HG03457 (cell line): ENCODE data around the gene MVP.

Source experiments
- ATAC-seq: cut with Tn5 transposase; IDR thresholded peaks from one replicate; pipeline ENCODE4 v1.9.1; 2021; ENCODE audit warnings: moderate number of reproducible peaks; ENCODE audit not compliant: unreplicated experiment

MVP gene

DNA sequence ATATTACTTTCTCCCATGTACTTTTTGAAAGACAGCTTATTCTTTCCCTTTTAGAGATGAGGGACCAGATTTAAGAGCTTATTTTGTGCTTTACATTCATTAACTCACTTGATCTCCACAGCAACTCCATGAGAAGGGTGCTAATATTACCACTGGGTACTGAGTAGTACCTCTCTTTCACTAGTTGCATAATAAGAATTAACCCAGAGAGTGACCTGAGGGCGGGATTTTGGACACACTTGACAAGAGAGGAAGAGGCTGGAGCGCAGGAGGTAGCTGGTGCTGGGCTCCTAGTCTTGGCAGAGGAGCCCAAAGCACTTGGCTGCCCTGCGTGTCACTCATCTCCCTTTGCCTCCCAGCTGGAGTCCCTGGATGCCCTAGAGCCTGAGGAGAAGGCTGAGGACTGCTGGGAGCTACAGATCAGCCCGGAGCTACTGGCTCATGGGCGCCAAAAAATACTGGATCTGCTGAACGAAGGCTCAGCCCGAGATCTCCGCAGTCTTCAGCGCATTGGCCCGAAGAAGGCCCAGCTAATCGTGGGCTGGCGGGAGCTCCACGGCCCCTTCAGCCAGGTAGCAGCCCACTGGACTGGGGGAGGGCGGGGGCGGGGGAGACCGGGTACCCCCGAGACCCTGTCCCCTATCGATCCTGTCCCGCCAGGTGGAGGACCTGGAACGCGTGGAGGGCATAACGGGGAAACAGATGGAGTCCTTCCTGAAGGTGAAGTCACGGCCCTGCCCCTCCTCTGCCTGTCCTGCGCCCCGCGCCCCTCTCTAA, 15.6 kb upstream of the MVP start:
- ATAC-seq: no peak

DNA sequence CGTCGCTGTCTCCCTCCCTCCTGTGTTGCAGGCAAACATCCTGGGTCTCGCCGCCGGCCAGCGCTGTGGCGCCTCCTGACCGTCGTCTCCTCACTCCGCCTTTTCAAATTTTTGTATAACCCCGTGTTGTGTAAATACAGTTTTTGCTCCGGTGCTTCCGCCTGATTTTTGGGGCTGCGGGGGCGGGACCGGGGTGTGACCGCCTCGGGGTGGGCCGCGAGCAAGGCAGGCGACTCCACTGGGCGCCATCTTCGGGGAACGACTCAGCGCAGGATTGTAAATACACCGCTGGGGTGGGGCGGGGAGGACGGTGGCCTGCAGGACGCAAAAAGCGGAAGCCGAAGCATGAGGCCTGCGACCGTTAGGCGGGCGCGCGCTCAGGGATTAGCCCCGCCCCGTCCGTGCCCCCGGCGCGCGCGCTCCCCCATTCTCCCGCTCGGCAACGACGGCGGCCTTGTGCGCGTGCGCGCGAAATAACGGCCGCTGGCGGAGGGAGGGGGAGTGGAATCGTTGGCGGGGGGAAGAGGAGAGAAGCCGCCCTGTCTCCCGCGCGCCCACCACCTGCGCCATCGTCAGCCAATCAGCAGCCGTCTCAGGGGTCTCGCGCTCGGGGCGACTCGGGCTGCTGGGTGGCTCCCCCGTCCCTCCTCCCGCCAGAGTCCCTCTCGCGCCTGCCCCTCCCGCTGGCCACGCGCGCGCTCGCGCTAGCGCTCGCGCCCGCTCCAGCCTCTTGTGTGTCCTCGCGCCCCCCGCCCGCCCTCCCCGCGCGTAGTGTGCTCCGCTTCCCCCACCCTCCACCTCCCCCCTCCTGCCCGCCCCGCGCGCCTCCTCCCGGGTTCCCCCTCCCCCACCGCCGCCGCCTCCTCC, 14.8 kb upstream of the MVP start:
- ATAC-seq: peak; percentile 35

DNA sequence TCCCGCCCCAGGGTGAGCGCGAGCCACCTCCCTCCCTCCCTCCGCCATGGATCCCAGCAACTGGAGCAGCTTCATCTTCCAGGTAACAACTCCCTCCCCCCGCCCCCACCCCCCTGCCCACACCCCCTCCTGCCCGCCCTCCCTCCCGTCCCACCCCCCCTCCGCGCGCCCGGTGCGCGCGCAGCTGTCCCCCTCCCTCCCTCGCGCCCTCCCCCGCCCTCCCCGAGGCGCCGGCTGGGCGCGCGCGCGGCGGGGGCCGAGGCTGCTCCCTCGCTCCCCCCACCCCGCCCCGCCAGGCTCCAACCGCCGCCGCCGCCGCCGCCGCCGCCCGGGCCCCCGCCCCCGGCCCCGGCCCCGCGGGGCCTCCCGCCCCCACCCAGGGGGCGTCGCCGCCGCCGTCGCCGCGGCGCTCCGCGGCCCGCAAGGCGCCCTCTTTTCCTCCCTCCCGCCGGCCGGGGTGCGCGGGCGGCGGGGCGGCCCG, 14.1 kb upstream of the MVP start, which contains the start of gene MAZ:
TSS of gene MAZ (plus strand) at position 431 of the 481 bp plus-strand sequence. CDS start 173 bp downstream, outside the sequence.
- ATAC-seq: no peak

DNA sequence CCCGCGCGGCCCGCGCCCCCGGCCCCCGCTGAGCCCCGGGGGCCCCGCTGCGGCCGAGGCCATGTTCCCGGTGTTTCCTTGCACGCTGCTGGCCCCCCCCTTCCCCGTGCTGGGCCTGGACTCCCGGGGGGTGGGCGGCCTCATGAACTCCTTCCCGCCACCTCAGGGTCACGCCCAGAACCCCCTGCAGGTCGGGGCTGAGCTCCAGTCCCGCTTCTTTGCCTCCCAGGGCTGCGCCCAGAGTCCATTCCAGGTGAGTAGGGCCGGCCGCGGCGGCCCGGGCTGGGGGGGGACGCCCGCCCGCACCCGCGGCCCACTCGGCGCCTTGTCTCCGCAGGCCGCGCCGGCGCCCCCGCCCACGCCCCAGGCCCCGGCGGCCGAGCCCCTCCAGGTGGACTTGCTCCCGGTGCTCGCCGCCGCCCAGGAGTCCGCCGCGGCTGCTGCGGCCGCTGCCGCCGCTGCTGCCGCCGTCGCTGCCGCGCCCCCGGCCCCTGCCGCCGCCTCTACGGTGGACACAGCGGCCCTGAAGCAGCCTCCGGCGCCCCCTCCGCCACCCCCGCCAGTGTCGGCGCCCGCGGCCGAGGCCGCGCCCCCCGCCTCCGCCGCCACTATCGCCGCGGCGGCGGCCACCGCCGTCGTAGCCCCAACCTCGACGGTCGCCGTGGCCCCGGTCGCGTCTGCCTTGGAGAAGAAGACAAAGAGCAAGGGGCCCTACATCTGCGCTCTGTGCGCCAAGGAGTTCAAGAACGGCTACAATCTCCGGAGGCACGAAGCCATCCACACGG, 13.4 kb upstream of the MVP start:
- no peak for ATAC-seq

DNA sequence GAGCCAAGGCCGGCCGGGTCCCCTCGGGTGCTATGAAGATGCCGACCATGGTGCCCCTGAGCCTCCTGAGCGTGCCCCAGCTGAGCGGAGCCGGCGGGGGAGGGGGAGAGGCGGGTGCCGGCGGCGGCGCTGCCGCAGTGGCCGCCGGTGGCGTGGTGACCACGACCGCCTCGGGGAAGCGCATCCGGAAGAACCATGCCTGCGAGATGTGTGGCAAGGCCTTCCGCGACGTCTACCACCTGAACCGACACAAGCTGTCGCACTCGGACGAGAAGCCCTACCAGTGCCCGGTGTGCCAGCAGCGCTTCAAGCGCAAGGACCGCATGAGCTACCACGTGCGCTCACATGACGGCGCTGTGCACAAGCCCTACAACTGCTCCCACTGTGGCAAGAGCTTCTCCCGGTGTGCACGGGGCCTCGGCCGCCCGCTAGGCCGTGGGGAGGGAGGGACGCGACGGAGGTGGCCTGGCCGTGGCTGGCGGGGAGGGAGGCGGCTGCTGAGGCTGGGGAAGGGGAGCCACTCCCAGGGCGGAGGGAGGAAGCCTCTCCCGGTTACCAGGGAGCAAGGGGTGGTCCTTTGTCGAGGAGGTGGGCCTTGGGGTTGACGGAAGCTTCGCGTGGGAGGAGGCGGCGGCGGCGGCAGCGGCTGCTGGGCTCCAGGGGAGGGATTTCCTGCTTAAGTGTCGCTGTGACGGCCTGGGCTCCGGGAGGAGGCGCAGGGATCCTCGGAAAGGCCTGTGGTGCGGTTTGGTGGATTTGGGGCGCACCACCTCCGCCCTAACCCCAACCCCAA, 12.6 kb upstream of the MVP start:
- no peak for ATAC-seq

DNA sequence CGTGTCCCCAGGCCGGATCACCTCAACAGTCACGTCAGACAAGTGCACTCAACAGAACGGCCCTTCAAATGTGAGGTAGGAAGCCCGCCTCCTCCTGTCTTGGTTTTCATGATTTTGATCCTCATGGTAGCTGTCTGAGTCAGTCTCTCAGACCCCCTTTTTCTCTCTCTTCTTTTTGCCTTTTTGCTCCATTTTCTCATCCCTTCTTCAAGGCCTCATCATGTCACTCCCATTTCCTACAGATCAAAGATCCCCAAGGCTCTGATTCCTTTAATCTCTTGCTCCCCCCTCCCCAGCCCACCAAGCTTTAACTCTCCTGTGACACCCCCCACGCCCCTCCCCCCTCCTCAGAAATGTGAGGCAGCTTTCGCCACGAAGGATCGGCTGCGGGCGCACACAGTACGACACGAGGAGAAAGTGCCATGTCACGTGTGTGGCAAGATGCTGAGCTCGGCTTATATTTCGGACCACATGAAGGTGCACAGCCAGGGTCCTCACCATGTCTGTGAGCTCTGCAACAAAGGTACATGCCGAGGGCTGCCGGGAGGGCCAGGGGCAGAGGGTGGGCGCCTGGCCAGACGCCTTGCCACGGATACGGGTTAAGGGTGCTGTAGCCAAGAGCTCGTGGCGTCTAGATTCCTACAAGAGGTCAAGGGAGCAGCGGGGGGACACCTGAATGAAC, 11.9 kb upstream of the MVP start:
- no peak for ATAC-seq

DNA sequence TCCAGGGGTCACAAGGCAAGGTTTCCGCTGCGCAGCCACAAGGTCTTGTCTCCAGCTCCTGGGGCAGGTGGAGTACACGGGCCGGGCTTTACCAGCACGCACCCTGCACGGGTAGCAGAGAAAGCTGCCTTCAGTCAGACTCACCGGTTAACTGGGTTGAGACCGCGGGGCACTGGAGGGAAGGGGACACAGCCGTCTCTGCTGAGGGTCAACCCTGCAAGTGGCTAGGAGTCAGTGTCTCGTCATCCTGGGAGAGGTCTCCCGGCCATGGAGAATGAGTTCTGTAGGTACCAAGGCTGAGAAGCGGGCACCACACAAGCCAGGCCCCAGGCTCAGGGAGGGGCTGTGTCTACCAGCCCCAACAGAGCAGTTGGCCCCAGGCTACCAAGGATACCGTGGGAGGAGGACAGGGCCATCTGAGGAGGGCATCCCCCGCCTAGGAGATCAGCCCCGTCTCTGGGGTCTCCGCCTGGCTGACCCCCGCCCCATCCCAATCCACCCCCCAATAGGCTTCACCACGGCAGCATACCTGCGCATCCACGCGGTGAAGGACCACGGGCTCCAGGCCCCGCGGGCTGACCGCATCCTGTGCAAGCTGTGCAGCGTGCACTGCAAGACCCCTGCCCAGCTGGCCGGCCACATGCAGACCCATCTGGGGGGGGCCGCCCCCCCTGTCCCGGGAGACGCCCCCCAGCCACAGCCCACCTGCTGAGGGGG, 11.1 kb upstream of the MVP start:
- no peak for ATAC-seq

DNA sequence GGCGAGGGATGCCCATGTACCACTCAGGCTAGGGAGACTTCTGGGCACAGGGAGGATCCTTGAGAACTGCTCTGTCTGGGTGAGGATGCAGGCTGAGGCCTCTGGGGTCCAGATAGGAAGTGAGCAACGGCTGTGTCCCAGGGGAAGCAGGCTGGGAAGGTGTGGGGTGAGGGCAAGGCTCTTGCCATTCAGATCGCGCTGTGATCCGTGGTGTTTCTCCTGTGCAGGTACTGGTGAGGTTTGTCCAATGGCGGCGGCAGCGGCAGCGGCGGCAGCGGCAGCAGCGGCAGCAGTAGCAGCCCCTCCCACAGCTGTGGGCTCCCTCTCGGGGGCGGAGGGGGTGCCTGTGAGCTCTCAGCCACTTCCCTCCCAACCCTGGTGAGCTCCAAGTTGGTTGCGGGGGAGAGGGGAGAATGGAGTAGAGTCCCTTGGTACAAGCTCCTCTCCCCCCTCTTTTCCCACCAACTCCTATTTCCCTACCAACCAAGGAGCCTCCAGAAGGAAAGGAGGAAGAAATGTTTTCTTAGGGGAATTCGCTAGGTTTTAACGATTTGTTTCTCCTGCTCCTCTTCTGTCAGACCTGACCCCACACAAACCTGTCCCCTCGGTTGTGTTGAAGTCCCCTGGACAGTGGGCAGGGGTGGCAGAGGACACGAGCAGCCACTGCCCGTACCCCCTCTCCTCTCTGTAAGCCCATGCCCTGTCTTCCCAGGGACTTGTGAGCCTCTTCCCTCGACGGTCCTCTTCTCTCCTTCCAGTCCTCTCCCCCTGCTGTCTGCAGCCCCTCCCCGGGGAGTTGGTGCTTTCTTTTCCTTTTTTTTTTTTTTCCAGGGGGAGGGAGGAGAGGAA, 10.2 kb upstream of the MVP start:
- no peak for ATAC-seq

DNA sequence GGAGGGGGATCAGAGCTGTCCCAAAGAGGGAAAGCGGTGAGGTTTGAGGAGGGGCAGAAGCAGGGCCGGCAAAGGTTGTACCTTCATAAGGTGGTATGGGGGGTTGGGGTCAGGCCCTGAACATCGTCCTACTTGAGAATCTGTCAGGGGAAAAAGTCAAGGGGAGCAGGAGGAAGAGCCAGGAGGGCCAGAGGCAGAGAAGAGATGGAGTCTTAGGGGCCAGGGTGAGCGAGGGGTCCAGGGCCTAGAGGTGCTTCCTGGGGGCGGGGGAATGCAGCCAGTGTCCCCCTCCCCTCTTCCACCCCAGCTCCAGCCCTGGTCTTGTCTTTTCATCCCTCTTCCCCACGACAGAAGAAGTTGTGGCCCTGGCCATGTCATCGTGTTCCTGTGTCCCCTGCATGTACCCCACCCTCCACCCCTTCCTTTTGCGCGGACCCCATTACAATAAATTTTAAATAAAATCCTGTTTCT, 9.5 kb upstream of the MVP start:
- no peak for ATAC-seq

DNA sequence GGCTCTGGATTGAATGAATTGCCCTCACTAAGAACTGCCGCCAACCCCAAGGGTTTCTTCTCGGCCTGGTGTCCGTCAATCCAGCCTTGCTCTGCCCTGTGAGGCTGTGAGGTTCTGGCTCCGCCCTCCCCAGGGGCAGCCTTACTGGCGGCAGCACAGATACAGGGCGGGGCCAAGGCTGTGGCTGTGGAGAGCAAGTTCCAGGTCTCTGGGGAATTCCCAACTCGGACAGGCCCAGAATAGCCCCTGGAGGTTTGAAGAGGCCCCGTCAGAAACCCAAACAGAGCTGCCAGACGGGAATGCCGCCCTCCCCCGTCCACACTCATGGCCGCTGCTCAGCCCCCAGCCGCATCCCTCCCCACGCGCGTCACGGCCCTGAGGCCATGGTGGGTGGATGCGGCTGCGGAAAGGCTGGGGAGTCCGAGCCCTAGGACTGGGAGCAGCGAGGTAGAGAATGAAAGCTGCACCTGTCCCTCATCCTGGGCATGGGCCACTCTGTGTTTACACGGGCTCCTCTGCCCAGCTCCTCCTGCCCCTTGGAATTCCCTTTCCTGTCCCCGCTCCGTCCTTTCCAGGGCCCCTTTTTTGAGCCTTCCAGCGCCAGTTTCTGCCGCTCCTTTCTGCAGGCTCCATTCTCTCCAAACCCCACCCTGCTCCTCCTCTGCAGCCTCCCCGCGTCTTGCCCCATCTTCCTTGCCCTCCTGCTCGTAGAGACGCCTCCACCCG, 8.9 kb upstream of the MVP start:
- ATAC-seq: peak; percentile 29

DNA sequence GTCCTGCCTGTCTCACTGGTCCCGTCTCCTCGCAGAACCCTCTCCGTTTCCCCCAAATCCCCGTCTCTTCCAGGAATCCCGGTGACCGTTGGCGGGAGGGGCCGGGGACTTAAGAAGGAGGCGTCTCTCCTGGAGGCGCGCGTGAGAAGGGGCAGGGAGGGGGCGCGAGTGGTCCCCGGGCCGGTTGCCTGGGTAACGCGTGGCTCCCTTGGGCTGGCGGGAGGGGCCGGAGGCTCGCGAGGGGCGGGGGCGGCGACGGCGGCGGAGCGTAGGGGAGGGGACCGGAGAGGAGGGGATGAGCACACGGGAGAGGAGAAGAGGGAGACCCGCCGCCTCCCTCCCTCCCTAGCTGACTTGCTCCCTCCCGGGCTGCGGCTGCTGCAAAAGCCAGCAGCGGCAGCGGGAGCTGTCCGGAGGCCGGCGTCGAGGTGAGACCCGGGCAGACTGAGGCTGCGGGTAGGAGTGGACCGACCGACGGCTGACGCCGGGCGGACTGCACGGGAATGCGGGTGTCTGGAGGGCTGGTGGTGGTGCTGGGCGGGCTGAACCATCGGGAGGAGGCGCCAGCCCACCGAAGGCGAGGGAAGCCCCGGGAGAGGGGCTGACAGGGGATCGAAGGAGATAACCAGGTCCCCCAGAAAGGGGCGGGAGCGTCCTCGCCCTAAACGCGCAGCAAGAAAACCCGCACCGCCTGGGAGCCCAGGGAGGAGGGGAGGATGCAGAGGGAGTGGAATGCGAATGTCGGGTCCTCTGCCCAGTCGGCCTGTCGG, 8.2 kb upstream of the MVP start, which contains the start of gene PRRT2:
TSS of gene PRRT2 (plus strand) at position 298 of the 770 bp plus-strand sequence. CDS start 862 bp downstream, outside the sequence.
- ATAC-seq: no peak

DNA sequence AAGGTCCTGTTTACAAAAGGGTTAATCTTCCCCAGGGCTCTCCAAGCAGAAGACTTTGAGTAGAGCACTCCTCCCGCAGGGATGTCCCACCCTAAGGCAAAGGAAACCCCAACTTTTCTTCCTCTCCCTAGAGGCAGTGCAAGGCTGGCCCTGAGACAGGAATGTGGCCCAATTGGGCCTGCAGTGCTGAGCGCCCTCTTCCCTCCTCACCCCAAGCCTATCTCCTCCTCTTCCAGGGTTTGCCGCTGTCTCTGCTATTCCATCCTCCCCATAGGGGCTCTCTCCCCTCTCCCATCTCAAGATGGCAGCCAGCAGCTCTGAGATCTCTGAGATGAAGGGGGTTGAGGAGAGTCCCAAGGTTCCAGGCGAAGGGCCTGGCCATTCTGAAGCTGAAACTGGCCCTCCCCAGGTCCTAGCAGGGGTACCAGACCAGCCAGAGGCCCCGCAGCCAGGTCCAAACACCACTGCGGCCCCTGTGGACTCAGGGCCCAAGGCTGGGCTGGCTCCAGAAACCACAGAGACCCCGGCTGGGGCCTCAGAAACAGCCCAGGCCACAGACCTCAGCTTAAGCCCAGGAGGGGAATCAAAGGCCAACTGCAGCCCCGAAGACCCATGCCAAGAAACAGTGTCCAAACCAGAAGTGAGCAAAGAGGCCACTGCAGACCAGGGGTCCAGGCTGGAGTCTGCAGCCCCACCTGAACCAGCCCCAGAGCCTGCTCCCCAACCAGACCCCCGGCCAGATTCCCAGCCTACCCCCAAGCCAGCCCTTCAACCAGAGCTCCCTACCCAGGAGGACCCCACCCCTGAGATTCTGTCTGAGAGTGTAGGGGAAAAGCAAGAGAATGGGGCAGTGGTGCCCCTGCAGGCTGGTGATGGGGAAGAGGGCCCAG, 7.3 kb upstream of the MVP start:
- ATAC-seq: no peak

DNA sequence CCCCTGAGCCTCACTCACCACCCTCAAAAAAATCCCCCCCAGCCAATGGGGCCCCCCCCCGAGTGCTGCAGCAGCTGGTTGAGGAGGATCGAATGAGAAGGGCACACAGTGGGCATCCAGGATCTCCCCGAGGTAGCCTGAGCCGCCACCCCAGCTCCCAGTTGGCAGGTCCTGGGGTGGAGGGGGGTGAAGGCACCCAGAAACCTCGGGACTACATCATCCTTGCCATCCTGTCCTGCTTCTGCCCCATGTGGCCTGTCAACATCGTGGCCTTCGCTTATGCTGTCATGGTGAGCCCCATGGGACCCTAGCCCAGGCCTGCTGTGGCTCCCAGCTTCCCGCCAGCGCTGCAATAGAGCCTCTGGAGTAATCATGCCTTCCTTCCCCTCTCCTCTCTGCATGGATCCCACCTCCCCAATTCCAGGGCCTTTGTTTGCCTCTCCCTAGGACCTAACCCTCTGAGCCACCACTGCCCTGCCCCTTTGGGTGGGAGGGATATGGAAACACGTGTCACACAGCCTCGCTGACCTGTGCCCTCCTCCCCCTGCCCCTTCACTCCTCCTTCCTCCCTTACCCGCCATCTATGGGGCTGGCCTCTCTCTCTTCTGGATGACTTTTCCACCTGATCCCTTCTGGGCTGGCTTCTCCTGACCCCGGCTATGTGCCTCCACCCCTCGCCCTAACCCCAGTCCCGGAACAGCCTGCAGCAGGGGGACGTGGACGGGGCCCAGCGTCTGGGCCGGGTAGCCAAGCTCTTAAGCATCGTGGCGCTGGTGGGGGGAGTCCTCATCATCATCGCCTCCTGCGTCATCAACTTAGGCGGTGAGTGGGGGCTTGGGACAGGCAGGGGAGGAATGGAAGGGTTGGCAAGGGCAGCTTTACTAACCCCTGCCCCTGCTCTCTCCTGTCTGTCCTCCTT, 6.4 kb upstream of the MVP start:
- no peak for ATAC-seq

DNA sequence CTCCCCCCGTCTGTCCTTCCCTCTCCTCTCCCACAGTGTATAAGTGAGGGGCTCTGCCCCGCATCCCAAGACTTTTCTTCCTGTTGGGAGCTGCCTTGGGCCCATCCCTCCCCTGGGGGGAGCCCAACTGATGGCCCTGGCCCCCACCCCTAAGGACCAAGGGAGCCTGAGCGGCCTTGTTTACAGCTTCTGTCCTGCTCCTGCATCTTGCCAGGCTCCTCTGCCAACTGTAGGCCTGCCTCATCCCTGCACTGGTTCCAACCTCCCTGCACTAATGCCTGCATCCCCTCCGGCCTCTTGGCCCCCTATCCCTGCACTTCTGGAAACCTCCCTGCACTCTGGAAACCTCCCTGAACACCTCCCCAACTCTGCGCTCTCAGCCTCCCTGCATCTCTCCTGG, 5.7 kb upstream of the MVP start:
- ATAC-seq: no peak
